ENCODE measurements around the gene EFCAB14.
"Not testable (repeated sequence)": the region's sequence is repeated elsewhere in the genome, so short reads cannot be mapped to it uniquely, and the experiment has no call there.

Gene EFCAB14

DNA sequence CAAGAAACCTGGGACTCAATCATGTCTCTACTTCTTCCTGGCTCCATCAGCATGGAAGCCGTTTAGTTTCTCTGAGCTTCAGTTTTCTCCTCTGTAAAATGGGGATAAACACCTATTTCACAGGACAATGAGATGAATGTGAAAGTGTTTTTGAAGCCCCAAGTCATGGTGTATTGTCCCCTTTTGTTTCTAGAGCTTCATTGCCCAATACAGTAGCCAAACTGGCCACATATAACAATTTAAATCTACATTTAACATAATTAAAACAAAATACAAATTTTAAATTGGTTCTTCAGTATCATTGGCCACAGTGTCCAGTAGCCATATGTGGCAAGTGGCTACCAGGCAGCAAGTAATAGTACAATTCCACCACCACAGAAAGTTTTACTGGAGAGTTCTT lies 2.3 kb upstream of the EFCAB14 start:
- no peak for DNase-seq

DNA sequence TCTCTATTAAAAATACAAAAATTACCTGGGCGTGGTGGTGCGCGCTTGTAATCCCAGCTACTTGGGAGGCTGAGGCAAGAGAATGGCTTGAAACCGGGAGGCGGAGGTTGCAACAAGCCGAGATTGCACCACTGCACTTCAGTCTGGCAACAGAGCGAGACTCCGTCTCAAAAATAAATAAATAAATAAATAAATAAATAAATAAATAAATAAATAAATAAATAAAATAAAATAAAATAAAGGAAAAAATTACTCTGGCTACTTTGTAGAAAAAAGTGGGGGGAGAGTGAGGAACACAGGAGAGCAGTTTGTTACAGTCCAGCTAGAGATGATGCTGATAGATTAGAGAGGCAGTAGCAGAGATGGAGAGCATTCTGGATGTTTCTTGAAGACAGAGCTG lies 1.4 kb upstream of the EFCAB14 start:
- not testable (repeated sequence) for DNase-seq

DNA sequence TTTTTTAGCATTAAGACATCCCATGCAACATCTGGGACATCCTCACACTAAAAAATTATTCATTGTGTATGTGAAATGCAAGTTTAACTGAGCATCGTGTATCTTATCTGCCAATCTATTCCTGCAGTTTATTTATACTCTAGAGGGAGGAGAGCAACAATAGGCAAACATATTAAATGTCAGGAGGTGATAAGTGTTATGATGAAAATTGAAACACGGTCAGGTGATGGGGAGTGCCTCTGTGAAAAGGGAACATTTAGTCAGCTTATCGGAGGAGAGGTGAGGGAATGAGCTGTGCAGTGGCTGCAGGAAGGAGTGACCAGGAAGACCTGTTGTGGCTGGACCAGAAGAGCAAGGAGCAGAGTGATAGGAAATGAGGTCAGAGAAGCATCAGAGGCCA lies 775 bp upstream of the EFCAB14 start:
- DNase-seq = no peak

DNA sequence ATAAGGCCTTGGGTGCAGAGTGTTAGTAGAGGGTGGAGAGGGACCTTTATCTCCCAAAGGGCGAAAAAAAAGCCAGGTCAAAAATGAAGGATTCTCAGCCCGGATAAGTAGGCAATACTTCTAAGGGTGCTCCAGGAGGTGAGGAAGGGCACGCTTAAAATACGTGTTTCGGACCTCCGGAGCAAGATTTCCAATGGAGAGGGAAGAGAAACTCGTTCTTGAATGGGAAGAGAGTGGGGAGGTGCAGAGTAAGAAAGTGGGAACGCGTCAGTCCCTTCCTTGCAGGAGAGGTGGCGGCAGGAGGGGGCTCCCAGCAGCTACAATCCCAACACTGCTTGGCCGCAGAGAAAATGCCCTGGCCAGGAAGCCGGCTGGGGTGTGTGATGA lies 581 bp downstream of the EFCAB14 start:
- DNase-seq = no peak

DNA sequence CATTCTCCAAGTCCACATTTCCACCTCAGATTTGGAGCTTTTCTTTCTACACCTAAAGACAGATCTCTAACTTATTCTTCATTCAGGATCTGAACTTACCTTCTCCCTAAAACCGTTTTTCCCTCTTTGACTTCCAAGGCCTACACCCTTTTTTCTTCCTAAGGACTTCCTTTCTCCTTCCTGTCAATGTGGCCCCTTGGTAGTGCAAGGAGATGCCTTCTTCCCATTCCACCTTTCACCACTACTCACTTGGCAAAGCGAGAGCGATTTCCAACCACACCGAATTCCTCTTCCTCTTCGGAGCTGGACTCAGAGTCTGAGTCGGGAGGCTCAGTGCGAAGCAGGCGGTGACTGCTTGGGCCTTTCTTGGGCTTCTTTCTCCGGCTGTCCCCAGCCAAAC lies 1.3 kb downstream of the EFCAB14 start:
- no peak for DNase-seq

DNA sequence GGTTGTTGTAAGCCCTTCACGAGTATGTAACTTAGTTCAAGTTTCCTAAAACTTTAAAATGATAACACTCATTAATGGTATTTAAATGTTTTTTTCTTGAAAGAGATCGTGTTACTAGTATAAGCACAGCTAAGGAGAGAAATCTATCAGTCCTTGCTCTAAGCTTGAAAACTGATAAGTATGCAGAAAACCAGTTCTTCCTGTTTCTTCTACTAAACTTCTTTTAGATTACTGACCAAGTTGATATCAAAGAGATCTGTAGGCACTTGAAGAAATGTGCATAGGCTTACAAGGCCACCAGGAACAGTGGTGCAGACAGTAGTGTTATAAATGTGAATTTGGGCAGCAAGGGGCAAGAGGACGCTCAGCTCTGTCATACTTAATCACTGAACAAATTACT lies 3.9 kb downstream of the EFCAB14 start:
- no peak for DNase-seq

DNA sequence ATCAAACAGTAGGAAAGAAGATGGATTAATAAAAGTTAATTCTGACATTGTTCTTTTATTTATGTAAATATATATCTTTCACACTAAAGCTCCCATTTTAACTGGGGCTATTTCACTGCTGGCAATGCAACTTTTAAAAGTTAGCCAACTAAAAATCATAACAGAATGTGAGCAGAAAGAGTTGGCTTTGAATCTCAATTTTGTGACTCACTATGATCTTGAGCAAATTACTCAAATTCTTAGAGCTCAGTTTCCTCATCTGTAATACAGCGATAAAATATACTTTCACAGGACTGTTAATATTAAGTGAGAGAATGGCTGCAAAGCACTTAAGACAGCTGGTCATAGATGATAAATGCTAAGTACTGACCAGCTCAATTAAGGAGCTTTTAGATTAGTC lies 10.8 kb downstream of the EFCAB14 start:
- no peak for DNase-seq

DNA sequence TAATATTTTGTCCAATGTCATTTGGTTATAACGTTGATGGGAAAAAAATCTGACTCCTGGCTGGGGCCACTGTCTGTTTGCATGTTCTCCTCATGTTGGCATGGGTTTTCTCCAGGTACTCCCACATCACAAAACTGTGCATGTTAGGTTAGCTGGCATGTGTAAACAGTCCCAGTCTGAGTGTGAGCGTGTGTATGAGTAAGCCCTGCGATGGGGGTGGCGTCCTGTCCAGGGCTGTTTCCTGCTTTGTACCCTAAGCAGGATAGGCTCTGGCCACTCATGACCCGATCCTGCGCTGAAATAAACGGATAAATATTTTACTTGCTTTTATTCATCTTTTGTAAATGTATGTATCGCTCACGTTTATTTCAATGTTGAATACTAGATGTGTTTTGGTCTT lies 13.5 kb downstream of the EFCAB14 start:
- DNase-seq = no peak

DNA sequence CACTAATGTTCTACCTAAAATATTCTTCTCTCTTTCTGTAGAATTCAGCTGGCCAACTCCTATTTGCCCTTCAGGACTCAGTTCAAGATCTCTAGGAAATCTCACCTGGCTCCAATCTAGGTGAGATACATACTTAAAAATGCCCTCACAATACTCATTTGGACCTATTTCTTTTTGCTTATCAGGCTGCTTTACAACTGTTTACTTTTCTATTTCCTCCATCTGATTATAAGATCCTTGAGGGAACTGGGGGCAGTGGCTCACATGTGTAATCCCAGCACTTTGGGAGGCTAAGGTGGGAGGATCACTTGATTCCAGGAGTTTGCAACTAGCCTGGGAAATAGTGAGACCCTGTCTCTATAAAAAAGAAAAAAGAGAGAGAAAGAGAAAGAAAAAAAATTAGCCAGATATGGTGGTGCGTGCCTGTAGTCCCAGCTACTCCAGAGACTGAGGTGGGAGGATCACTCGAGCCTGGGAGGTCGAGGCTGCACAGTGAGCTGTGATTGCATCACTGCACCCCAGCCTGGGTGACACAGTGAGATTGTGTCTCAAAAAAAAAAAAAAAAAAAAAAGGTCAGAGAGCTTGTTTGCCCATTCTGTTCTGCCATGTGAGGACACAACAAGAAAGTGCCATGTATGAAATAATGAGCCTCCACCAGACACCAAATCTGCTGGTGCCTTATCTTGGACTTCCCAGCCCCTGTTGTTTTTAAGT lies 14.8 kb downstream of the EFCAB14 start:
- DNase-seq = no peak

DNA sequence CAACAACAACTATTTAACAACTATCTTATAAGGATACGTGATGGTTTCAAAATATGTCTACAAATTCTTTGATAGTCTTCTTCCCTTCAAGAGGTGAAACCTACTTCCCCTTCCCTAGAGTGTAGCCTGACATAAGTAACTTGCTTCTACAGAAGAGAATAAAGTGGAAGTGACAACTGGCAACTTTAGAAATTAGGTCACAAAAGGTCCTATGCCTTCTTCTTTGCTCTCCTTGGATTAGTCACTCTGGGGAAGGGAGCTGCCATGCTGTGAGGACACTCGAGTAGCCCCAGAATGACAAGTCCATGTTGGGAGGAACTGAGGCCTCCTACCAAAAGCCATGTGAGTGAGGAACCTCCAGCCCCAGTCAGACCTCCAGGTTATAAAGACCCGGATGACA lies 19.2 kb downstream of the EFCAB14 start:
- no peak for DNase-seq

DNA sequence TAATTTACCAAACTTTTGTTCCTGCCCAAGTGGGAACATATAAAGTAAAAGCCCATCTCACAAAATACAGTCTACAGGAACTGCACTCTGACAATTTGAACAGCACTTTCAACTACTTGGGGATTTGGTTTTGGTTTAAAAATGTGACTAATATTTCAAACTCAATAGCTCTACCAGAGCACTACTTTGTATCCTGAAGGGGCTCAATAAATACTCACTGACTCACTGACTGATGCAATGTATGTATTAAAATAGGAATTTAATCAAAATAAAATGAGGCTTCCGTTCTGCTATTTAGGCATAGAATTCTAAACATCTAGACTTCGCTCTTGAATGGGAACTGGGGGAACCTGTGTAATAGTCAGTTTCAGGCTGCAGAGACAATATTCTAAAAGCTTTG lies 21.9 kb downstream of the EFCAB14 start:
- DNase-seq = no peak

DNA sequence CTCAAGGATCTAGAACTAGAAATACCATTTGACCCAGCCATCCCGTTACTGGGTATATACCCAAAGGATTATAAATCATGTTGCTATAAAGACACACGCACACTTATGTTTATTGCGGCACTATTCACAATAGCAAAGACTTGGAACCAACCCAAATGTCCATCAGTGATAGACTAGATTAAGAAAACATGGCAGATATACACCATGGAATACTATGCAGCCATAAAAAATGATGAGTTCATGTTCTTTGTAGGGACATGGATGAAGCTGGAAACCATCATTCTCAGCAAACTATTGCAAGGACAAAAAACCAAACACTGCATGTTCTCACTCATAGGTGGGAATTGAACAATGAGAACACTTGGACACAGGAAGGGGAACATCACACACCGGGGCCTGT lies 24.2 kb downstream of the EFCAB14 start:
- DNase-seq = not testable (repeated sequence)

DNA sequence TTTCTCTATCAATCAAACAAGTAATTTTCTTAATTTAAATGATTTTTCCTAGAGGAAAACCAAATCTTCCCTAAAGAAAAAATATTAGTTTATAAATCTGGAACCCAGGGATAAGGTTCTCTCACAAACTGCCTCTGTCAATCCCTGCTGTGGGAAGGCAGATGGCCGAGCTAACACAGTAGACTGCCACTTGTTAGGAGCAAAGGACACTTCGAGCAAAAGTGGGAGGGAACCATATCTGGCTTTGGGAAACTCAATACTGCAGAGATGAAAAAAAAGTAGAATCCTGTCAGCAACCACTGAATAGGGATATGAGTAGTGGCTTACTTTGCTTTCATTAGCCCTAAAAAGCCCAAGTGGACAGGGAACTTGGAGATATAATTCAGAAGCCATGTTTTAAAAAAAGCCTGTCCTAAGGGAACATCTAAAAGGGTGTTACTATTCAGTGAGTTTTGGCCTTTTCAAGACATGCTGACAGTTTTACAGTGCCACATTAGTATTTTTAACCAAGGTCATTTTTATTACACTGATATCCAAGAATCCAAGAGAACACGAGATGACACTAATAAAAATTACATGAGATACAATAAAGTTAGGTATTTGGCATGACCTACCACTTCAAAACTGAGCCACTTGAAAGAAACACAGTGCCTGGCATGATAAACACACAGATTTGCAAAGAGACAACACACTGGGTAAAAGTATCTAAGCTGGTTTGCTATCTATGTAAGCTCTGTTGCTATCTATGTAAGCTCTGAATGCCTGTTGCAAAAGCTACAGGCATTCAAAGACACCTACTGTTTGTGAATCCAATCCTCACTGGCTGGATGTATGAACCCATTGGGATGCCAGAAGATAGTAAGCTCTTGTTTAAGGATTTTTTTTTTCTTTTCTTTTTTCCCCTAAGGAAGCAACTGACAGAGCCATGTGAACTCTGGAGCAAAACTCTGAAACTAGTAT lies 25.8 kb downstream of the EFCAB14 start:
- no peak for DNase-seq

DNA sequence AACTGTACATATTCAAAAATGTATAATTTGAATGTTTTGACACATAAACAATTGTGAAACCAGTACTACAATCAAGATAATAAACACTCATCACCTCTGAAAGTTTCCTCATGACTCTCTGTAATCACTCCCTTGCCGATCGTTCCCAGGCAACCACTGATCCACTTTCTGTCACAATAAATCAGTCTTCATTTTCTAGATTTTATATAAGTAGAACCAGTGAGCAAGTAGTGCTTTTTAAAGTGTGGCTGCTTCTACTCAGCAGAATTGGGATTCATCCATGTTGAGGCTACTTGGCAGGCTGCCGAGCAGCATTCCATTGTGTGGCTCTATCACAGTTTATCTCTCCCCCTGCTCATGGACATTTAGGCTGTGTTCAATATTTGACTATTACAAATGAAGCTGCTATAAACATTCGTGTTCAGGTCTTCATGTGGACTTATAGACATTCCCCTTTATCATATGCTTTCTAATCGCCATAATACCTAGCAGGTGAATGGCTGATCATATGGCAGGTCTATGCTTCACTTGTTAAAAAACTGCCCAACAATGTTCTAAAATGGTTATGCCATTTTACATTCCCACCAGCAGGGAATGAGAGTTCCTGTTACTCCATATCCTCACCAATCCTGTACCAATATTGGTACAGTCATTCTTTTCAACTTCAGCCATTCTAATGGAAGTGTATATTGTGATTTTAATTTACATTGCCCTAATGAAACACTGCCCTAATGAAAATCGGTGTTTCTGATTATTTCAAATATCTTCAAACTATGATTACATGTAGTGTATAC lies 26.7 kb downstream of the EFCAB14 start:
- no peak for DNase-seq

DNA sequence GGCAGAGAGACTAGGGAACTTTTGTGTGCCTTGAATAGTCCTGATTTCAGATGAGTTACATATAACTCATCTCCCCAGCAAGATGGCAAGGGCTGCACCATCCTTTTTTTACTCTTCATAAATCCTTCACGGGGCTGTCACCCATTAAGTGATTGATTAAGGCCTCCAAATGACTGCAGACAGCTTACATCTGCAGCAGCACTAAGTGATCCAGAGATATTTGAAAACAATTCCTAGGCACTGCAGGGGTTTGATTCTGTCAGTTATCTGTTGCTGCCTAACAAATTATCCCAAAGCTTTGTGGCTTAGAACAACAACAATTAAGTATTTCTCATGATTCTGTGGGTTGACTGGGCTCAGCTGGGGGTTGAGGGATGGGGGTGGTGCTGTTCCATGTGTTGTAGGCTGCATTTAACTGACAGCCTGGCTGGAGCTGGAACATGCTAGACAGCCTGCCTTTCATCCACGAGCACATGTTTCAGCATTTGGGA lies 27.9 kb downstream of the EFCAB14 start:
- no peak for DNase-seq

DNA sequence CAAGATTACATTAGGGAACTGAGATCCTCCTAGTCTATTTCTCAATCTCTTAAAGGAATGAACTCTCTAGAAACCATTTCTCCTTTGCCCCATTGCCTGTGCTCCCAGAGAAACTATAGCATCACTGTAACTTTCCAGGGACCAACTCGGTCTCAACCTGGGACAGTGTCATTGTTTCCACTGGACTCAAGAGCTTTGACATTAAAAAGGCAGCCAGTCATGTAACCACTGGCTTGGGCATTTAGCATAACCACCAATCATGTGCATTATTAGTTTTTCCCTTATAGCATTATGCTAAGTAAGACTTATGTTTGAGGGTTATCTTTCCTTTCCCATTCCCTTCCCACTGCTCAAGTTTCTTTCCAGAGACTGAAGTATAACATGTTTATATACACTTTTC lies 29.0 kb downstream of the EFCAB14 start:
- DNase-seq = no peak

DNA sequence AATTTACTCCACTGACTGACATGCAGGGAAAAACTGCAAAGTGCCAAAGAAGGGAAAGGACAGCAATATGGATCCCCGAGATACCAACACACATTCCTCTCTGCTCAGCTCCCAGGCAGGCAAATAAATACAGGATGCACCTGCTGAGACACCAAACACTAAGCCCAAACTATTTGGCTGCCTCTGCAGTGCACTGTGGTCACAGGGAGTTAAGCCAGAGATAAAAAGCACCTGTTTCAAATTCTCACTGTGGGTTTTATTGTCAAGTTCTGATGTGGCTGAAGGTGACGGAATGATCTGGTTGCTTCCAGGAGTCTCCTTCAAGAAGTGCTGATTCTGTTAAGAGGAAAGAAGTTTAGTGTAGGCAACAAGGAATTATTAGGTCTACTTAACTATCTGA lies 29.6 kb downstream of the EFCAB14 start:
- DNase-seq = no peak

DNA sequence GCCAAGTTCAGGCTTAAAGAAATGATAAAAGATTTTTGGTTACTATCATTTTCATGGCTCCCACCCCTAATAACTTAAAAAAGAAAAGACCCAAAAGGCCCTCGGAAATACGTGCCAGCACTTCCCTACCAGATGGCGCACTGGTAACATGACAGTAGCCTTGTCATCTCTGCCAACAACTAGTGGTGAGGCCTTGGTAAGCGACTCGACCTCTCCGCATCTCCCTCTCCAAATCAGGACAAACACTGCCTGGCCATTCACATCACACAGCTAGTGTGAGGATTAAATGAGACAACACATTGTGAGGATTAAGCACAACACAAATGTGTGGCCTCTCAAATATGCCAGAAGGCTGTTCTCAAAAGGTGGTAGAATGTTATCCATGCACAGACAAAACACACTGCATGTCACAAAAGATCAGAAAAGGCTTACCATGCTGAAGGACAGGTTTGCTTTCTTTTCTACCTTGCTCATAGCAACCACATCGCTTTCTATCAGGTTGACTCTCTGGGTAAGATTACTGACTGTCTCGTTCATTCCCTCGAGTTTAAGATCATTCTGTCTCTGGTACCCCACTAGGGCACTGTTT lies 30.9 kb downstream of the EFCAB14 start:
- DNase-seq = no peak

DNA sequence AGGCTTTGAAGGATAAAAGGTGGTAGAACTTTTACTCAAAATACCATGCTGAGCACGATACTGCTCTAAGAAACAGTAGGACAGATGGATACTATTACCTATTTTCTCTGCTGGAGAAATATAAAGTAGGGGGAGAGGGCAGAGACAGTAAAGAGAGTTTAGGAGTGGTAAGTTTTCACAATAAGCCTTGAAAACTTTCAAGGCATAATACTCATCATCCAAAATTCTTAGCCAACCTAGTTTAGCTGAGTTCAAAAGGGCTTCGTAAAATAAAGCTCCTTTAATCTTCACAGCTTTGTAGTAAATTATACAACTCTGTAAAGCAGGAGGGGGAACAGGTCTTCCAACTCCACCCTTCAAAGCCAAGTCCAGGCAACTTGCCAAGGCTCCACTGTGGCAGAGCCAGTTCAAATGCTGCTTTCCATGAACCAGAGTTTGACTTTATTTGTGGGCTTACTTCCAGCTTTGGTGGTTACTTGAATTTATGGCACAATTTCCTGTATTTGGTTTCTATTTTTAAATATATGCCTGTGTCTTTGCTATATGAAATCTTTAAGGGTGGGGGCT lies 31.7 kb downstream of the EFCAB14 start:
- DNase-seq = no peak

DNA sequence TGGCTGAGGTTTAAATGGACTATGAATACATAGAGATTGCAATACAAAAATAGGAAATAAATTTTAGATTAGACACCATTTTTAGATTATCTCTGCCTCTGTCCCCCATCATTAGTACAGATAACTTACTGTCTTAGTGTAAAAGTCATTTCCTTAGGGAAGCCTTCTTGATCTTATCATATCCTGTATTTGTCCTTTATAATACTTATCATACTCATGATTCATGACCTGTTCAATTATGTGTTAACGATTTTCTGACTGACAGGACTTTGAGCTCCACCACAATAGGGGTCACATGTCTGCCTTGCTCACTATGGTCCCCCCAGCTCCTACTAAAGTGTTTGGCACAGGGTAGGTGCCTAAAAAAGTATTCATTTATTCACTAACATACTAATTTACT lies 32.7 kb downstream of the EFCAB14 start:
- no peak for DNase-seq

DNA sequence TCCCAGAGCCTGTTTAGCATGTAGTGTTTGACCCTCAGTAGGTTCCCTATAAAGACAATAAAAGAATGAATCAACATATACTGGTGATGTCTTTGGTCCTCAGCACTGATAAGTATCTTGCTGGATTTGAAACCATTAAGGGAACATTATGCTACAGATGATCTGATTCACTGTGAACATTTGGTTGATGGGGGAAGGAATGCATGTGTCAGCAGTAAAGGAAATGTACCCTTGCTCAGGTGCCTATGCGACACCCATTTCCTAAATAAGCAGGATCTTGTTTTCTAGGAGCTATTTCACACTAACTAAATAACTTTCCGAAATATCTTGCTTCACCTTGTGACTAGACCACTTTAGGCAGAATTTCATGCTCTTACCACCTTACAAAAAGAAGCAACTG lies 34.2 kb downstream of the EFCAB14 start:
- DNase-seq = no peak

DNA sequence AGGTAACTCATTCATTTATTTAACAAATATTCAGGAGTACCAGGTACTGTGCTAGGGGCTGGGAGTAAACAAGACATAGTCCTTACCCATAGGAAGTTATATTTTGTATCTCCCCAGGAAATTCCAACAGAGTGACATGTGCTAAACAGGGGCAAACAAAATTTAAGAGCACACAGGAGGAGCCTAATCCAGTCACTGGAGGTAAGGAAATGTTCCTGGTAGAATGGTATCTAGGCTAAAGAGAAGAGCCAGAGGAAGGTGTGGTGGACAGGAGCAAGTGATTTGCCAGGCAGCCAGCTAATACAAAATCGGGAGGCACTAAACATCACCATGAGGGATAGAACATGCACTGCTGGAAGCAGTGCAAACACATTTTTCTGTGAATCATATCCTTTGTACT lies 36.9 kb downstream of the EFCAB14 start:
- no peak for DNase-seq
